MM.1S (cell line): Measurements from ENCODE around the gene MRPS26.
"Not testable (repeated sequence)": the region's sequence is repeated elsewhere in the genome, so short reads cannot be mapped to it uniquely, and the experiment has no call there.

Source experiments
- CTCF ChIP-seq: fragments of 300-600 bp; sonication (generic); IDR thresholded peaks from 2 replicates; pipeline ENCODE4 v1.5.1; 2016; ENCODE audit warnings: antibody characterized with exemption, low read length, mixed read lengths
- EZH2 ChIP-seq: fragments of 300-600 bp; sonication (generic); optimal IDR thresholded peaks from 2 replicates; pipeline ENCODE3; 2017; ENCODE audit warnings: low read depth, mild to moderate bottlenecking, antibody characterized with exemption, low read length, mixed read lengths
- EZH2phosphoT487 ChIP-seq: fragments of 300-600 bp; sonication (generic); IDR thresholded peaks from 2 replicates; pipeline ENCODE4 v1.6.1; 2018; ENCODE audit warnings: antibody characterized with exemption, low read length

- TF ChIP-seq CTCF, EZH2phosphoT487, EZH2: not testable (repeated sequence)
Measured at GRCh38 chr20:3015302-3015701, 30.6 kb upstream of the MRPS26 start.
